GM10266 (cell line): Measurements from ENCODE around the gene PARD3.

Experiments used
- DNase-seq: peaks from one replicate; pipeline ENCODE4 v3.0.0; 2012; ENCODE audit errors: extremely low spot score
- TF ChIP-seq, protein P1 (sequence below): IDR thresholded peaks from 2 replicates; pipeline ENCODE4 v1.5.1; 2012; ENCODE audit warnings: mild to moderate bottlenecking, low read depth; ENCODE audit not compliant: control insufficient read depth, insufficient read depth; ENCODE audit errors: missing control alignments

Gene PARD3

DNA sequence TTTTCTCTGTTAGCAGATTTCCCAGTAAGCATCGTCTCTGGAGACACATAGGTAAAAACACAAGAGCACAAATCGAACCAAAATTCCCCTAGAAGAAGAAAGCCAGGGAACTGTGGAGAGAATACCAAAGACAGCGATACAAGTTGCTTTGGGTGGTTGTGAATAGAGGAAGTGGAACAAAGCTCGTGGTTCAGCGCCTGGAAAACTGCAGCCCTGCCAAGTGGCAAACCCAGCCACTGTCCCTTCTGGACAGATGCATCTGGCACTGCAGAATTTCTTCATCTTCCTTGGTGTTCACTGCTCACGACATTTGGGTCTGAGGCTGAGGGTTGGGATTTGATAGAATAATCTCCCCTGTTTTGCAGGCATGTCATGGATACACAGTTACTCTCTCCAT lies 733.8 kb downstream of the PARD3 start:
- DNase-seq = no peak
- TF ChIP-seq, protein P1, sequence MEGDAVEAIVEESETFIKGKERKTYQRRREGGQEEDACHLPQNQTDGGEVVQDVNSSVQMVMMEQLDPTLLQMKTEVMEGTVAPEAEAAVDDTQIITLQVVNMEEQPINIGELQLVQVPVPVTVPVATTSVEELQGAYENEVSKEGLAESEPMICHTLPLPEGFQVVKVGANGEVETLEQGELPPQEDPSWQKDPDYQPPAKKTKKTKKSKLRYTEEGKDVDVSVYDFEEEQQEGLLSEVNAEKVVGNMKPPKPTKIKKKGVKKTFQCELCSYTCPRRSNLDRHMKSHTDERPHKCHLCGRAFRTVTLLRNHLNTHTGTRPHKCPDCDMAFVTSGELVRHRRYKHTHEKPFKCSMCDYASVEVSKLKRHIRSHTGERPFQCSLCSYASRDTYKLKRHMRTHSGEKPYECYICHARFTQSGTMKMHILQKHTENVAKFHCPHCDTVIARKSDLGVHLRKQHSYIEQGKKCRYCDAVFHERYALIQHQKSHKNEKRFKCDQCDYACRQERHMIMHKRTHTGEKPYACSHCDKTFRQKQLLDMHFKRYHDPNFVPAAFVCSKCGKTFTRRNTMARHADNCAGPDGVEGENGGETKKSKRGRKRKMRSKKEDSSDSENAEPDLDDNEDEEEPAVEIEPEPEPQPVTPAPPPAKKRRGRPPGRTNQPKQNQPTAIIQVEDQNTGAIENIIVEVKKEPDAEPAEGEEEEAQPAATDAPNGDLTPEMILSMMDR = no peak

DNA sequence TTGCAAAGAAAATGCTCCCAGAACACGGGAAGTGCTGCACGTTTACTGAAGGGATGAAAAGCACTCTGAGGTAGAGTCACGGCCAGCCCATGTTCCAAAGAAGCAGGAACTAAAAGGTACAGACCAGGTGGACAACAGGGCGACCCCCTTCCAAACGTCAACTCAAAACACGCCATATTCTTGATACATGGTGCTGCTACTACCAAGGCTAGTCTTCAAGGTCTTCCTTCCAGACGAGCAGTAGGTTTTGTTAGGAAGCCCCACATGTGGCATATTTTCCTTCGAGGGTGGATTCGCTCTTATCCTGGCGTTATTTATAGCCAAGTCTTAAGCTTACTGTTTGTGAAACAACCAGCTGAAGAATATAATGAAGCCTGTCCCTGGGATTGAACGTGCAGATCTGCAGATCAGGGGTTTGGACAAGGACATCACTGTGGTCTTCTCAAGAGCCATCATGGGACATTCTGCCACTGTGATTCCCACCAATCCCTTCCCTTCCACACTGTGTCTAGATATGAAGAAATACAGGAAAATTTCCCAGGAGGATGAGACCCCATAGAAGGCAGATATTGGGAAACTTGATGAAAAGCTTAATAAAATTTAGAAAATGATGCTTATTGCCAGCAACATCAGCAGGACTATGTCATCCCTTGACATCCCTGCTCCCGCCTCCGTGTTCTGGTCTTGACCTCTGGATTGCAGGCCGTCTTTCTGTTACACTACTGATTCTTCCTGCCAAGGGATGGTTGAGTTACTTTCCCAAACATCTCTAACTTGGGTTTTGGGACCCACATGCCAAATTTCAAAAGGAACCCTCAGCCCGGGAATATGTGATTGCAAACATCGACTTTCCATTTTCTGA lies 734.4 kb downstream of the PARD3 start:
- TF ChIP-seq, protein P1 = no peak
- no peak for DNase-seq

DNA sequence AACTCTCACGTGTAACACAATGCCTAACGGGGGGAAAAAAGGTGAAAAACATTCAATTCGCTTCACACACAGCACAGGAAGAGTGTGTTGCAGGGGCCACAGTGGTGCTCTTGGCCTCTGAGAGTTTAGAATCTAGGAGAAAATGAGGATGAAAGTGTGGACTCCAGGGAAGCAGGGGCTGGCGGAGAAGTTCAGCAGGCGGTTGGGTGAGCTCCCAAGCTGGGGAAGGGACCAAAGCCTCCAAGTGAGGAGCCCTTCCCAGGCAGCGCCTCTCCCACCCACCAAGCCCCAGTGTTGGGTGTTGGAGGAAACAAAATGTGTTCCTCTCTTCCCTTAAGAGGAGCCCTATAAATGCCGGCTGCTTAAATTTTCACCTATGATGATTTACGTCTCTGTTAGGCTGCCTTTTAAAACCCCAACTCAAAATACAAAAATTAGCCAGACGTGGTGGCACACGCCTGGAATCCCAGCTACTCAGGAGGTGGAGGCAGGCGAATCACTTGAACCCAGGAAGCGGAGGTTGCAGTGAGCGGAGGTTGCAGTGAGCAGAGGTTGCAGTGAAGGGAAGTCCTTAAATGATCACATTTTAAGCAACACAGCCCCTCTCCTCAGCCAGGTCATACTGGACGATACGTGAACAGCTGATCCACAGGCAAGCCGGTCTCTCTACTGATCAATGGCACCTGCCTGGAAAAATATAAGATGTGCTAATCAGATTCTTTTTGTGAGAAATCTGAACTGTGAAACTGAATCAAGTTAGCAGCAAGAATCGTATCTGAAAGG lies 735.2 kb downstream of the PARD3 start:
- TF ChIP-seq, protein P1 = no peak
- no peak for DNase-seq

DNA sequence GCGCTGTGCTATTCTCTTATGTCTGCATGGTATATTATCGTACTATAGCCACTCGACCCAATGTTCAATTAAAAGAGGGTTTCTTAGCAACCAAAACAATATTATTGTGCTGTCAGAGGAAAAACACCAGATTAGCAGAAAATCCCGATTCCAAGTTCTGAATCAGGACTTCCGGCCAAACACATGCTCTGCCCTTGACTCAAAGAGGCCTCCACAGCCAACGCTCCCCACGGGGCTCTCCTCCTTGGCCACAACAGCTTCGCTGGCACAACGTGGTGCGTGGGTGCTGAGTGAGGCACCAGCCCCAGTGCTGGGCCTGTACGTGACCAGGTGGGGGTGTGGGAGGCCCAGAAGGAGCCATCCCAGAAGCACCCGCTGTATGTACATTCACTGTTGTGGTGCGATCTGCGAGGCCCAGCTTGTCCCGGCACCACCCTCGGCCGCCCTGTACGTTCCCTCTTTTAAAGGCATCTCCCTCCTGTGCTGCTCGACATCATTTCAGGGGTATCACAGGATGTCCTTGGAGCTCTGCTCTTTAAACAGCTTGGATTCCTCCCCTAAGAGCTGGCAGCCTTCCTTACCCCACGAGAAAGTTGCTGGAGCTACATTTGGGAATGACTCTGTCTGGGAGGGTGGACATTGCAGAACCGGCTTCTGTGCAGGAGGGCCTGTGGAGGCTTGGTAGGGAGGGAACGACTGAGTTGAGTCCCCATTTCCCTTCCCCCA lies 736.2 kb downstream of the PARD3 start:
- TF ChIP-seq, protein P1 = no peak
- no peak for DNase-seq

DNA sequence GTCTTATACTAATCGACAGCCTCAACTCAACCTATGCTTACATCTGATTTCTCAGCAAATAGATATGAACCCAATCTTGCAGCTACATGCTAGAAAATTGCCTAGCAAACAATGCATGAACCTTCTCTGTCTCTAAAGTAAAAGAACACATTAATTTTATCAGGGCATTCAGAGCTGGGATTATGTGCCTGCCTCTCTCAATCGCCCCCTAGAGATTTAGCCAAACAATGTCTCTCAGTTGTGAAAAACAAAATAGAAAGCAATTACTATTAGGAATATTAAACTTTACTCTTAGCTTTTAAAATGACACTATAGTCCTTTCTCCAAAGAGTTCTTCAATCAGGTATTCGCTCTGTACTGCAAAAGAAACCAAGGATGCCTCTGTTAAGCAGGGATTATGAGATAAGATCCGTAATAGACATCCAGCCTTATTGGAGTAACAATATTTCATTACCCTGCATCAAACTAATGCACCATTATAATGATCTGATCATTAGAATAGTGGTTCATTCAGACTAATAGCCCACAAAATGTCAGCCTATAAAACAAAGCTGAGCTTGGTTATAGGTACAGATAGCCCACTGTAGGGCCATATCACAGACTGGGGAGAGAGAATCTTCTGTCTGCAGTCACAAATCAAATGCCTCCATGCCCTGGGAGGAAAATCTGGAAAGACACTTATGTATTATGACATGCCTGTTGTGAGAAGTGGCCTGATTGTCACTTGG lies 736.9 kb downstream of the PARD3 start:
- TF ChIP-seq, protein P1 = no peak
- no peak for DNase-seq

DNA sequence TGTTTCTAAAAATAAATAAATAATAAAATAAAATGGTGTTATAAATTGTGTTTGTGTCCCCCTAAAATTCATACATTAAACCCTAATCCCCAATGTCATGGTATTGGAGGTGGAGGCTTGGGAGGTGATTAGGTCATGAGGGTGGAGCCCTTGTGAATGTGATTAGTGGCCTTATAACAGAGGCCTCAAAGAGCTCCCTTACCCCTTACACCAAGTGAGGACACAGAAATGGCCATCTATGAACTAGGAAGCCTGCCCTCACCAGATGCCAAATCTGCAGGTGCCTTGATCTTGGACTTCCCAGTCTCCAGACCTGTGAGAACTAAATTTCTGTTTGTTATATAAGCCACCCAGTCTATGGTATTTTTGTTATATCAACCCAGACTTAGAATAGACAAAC lies 738.7 kb downstream of the PARD3 start:
- TF ChIP-seq, protein P1 = no peak
- DNase-seq = no peak
